SU-DHL-6 (cell line): ENCODE measurements around the gene C7orf57.

ENCODE experiments used
- H2AFZ ChIP-seq: fragments of 200-600 bp; sonication (generic); 2 replicates; pipeline ENCODE4 v1.6.1; 2014; ENCODE audit warnings: low read depth, mild to moderate bottlenecking, moderate library complexity, mixed read lengths, antibody characterized with exemption, low read length; ENCODE audit not compliant: severe bottlenecking
- H3F3A ChIP-seq: fragments of 200-600 bp; shearing (Covaris generic); 2 replicates; pipeline ENCODE4 v1.6.0; 2016; ENCODE audit warnings: antibody characterized with exemption, mild to moderate bottlenecking; ENCODE audit not compliant: insufficient read depth
- H3K27ac ChIP-seq: fragments of 200-600 bp; sonication (generic); 2 replicates; pipeline ENCODE4 v1.5.1; 2016; ENCODE audit warnings: low read depth, mild to moderate bottlenecking, low read length, moderate library complexity, mixed read lengths
- H3K27me3 ChIP-seq: fragments of 200-600 bp; sonication (generic), shearing (Covaris generic); 2 replicates; pipeline ENCODE4 v1.6.0; 2014; ENCODE audit warnings: mild to moderate bottlenecking, low read length
- H3K36me3 ChIP-seq: fragments of 200-600 bp; sonication (generic); 2 replicates; pipeline ENCODE4 v1.6.1; 2014; ENCODE audit warnings: mild to moderate bottlenecking, low read length, mixed read lengths
- H3K4me2 ChIP-seq: fragments of 300-600, 200-600 bp; shearing (Covaris generic), sonication (generic); 2 replicates; pipeline ENCODE4 v1.6.0; 2014; ENCODE audit warnings: low read length, low read depth, mild to moderate bottlenecking; ENCODE audit not compliant: poor library complexity, severe bottlenecking
- H3K4me3 ChIP-seq: fragments of 200-600 bp; sonication (generic); 2 replicates; pipeline ENCODE4 v1.5.1; 2014; ENCODE audit warnings: antibody characterized with exemption, low read length, mild to moderate bottlenecking, mixed read lengths; ENCODE audit not compliant: insufficient read depth, poor library complexity, severe bottlenecking
- H3K79me2 ChIP-seq: fragments of 200-600 bp; sonication (generic); 2 replicates; pipeline ENCODE4 v1.6.1; 2014; ENCODE audit warnings: mild to moderate bottlenecking, low read length, moderate library complexity; ENCODE audit not compliant: insufficient read depth
- H3K9ac ChIP-seq: fragments of 200-600 bp; sonication (generic); 2 replicates; pipeline ENCODE4 v1.7.0; 2014; ENCODE audit warnings: mild to moderate bottlenecking, low read length
- H3K9me2 ChIP-seq: fragments of 200-600 bp; sonication (generic); replicated peaks from 2 replicates; pipeline ENCODE4 v1.6.1; 2014; ENCODE audit warnings: low read length; ENCODE audit not compliant: insufficient read depth
- H3K9me3 ChIP-seq: fragments of 200-600 bp; sonication (generic); 2 replicates; pipeline ENCODE4 v1.6.1; 2014; ENCODE audit warnings: low read length, mixed read lengths; ENCODE audit not compliant: insufficient read depth
- H4K20me1 ChIP-seq: fragments of 200-600 bp; sonication (generic); 2 replicates; pipeline ENCODE4 v1.6.1; 2014; ENCODE audit warnings: low read depth, mild to moderate bottlenecking, antibody characterized with exemption, low read length, moderate library complexity, mixed read lengths
- EZH2phosphoT487 ChIP-seq: fragments of 200-600 bp; sonication (generic), shearing (Covaris generic); conservative IDR thresholded peaks from 2 replicates; pipeline ENCODE4 v1.6.1; 2018; ENCODE audit warnings: mild to moderate bottlenecking, antibody characterized with exemption, low read length, moderate library complexity, mixed read lengths
- TF ChIP-seq, protein P1 (sequence below): fragments of 200-600 bp; sonication (generic); IDR thresholded peaks from one replicate; pipeline ENCODE4 v1.5.1; 2017; ENCODE audit warnings: antibody characterized with exemption, mild to moderate bottlenecking, low read length, moderate library complexity; ENCODE audit not compliant: insufficient read depth, poor library complexity, severe bottlenecking

The C7orf57 gene

DNA sequence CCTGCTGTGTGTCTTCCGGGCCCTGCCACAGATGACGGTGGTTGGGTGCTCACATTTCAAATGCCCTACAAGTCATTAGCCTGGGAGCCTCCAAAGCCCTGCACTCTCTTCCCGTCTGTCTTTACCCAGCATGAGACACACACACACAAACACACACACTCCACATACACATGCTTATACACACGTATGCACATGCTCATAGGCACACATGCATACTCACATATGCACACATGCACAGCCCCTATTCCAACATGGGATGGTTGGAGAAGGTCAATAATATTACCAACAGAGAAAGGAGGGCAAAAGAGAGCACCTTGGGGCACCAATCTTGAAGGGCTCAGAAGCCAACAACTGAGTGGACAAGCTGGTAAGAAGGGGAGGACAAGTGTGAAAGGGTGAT lies 25.4 kb upstream of the C7orf57 start:
- no peaks in the 10 kb centered on the region for H3K36me3 ChIP-seq
- no peaks in the 10 kb centered on the region for H3K79me2 ChIP-seq
- no peak for TF ChIP-seq EZH2phosphoT487
- TF ChIP-seq, protein P1, sequence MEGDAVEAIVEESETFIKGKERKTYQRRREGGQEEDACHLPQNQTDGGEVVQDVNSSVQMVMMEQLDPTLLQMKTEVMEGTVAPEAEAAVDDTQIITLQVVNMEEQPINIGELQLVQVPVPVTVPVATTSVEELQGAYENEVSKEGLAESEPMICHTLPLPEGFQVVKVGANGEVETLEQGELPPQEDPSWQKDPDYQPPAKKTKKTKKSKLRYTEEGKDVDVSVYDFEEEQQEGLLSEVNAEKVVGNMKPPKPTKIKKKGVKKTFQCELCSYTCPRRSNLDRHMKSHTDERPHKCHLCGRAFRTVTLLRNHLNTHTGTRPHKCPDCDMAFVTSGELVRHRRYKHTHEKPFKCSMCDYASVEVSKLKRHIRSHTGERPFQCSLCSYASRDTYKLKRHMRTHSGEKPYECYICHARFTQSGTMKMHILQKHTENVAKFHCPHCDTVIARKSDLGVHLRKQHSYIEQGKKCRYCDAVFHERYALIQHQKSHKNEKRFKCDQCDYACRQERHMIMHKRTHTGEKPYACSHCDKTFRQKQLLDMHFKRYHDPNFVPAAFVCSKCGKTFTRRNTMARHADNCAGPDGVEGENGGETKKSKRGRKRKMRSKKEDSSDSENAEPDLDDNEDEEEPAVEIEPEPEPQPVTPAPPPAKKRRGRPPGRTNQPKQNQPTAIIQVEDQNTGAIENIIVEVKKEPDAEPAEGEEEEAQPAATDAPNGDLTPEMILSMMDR = no peak
- no peaks in the 10 kb centered on the region for H3K27me3 ChIP-seq
- no peak overlapping the region for H2AFZ ChIP-seq
- no peak overlapping the region for H3K4me3 ChIP-seq
- H4K20me1 ChIP-seq = no peaks in the 10 kb centered on the region
- H3K9me2 ChIP-seq = no peaks in the 10 kb centered on the region
- no peaks in the 10 kb centered on the region for H3F3A ChIP-seq
- H3K9me3 ChIP-seq = no peaks in the 10 kb centered on the region
- no peak overlapping the region for H3K27ac ChIP-seq
- no peak overlapping the region for H3K4me2 ChIP-seq
- no peak overlapping the region for H3K9ac ChIP-seq

DNA sequence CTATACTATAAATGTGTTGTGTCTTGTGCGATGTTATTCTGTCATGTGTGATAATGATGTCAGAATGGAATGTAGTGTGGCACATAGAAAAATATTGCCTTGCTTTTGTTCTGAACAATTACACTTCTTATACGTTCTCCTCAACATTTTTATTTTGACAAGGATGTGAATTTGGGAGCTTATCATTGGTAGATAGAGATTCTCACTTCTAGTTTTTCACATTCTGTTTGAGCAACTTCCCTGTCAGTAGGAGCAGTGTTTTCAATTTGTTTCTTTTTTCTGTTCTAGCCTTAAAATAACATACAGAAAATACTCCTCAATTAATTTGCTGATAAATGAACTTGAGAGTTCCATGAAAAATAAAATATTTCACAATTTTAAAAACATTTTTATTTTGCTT lies 24.0 kb upstream of the C7orf57 start:
- Histone ChIP-seq H3K27me3 (no peaks in the 10 kb centered on the region), H3K27ac (no peak overlapping the region), H3K36me3 (no peaks in the 10 kb centered on the region), H4K20me1 (no peaks in the 10 kb centered on the region), H3K4me3 (no peak overlapping the region), H3K9me2 (no peaks in the 10 kb centered on the region), H3K9ac (no peak overlapping the region), H2AFZ (no peak overlapping the region), H3K79me2 (no peaks in the 10 kb centered on the region), H3F3A (no peaks in the 10 kb centered on the region), H3K9me3 (no peaks in the 10 kb centered on the region), H3K4me2 (no peak overlapping the region)
- TF ChIP-seq, protein P1 = no peak
- no peak for TF ChIP-seq EZH2phosphoT487

DNA sequence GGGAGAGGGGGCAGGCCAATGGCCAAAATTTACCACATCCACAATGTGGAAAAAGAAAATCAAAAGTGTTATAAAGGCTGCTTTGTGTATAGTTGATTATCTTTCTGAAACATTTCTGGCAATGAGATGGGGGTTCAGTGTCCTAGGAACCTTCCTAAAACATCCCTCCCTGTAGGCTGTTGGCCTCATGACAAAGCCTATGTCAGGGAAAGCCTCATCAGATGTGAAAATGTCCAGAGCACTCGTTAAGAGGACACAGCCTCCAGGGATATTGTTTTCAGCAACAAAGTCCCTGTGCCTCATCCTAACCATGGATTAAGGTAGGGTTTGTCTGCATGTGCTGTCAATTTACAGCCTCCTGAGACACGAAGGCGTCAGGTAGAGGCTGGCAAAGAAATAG lies 23.4 kb upstream of the C7orf57 start:
- H3K9ac ChIP-seq = no peak overlapping the region
- no peaks in the 10 kb centered on the region for H3K36me3 ChIP-seq
- no peak overlapping the region for H3K4me3 ChIP-seq
- no peaks in the 10 kb centered on the region for H3K79me2 ChIP-seq
- H3K9me3 ChIP-seq = no peaks in the 10 kb centered on the region
- H3K27me3 ChIP-seq = no peaks in the 10 kb centered on the region
- no peak overlapping the region for H3K27ac ChIP-seq
- no peak for TF ChIP-seq EZH2phosphoT487
- H3K9me2 ChIP-seq = no peaks in the 10 kb centered on the region
- H2AFZ ChIP-seq = no peak overlapping the region
- H3K4me2 ChIP-seq = no peak overlapping the region
- H4K20me1 ChIP-seq = no peaks in the 10 kb centered on the region
- H3F3A ChIP-seq = no peaks in the 10 kb centered on the region

DNA sequence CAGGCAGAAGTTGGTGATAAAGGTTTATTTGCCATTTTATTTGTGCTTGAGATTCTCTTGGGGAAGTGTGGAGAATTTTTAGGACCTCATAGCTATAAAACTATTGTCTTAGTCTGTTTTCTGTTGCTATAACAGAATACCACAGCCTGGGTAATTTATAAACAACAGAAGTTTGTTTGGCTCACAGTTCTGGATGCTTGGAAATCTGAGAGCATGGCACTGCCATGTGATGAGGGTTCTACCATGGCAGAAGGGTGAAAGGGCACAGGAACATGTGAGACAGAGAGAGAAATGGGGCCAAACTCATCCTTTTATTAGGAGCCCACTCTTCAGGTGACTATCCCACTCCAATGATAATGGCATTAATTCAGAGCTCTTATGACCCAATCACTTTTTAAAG lies 18.7 kb upstream of the C7orf57 start:
- H3K9me2 ChIP-seq = no peaks in the 10 kb centered on the region
- H3F3A ChIP-seq = no peaks in the 10 kb centered on the region
- H3K27me3 ChIP-seq = no peaks in the 10 kb centered on the region
- no peak overlapping the region for H3K27ac ChIP-seq
- H3K9ac ChIP-seq = no peak overlapping the region
- no peaks in the 10 kb centered on the region for H3K36me3 ChIP-seq
- H2AFZ ChIP-seq = no peak overlapping the region
- H3K9me3 ChIP-seq = no peaks in the 10 kb centered on the region
- no peak overlapping the region for H3K4me2 ChIP-seq
- no peaks in the 10 kb centered on the region for H3K79me2 ChIP-seq
- H3K4me3 ChIP-seq = no peak overlapping the region
- TF ChIP-seq, protein P1 = no peak
- H4K20me1 ChIP-seq = no peaks in the 10 kb centered on the region
